Chondrocyte (in vitro differentiated cells): Measurements from ENCODE around the gene ALPL. TPM values are rescaled to one million over a fixed set of nuclear protein-coding genes. Genes with fewer than 3 reads are reported as not detected.

ENCODE experiments used
- DNase-seq: peaks from one replicate; pipeline ENCODE4 v3.0.0; 2021; ENCODE audit warnings: mixed read lengths, low spot score
- H3K27ac Mint-ChIP-seq: one replicate; pipeline ENCODE4 v1.8.0; 2021; ENCODE audit warnings: mild to moderate bottlenecking, moderate library complexity, mixed read lengths; ENCODE audit not compliant: unreplicated experiment
- H3K27me3 Mint-ChIP-seq: 2 replicates; pipeline ENCODE4 v1.8.0; 2021; ENCODE audit warnings: low read depth, mixed read lengths
- H3K36me3 Mint-ChIP-seq: 2 replicates; pipeline ENCODE4 v1.8.0; 2021; ENCODE audit warnings: low read depth, mixed read lengths
- H3K4me1 Mint-ChIP-seq: 2 replicates; pipeline ENCODE4 v1.8.0; 2021; ENCODE audit warnings: low read depth, mild to moderate bottlenecking, mixed read lengths
- H3K4me3 Mint-ChIP-seq: one replicate; pipeline ENCODE4 v1.8.0; 2021; ENCODE audit warnings: mild to moderate bottlenecking, moderate library complexity, mixed read lengths; ENCODE audit not compliant: unreplicated experiment
- H3K9me3 Mint-ChIP-seq: 2 replicates; pipeline ENCODE4 v1.8.0; 2021; ENCODE audit warnings: low read depth, mixed read lengths
- CTCF ChIP-seq: fragments of 200-600 bp; sonication (generic); IDR thresholded peaks from 2 replicates; pipeline ENCODE4 v1.5.0; 2021; ENCODE audit warnings: antibody characterized with exemption, mild to moderate bottlenecking, moderate library complexity
- total RNA-seq: library from RNA; stranded (reverse); gene quantifications from 3 replicates; pipeline ENCODE4 v1.2.1, GENCODE V29; 2021

Gene ALPL
- total RNA-seq, 1 donor from 2014 or later, result 19.2 TPM

DNA sequence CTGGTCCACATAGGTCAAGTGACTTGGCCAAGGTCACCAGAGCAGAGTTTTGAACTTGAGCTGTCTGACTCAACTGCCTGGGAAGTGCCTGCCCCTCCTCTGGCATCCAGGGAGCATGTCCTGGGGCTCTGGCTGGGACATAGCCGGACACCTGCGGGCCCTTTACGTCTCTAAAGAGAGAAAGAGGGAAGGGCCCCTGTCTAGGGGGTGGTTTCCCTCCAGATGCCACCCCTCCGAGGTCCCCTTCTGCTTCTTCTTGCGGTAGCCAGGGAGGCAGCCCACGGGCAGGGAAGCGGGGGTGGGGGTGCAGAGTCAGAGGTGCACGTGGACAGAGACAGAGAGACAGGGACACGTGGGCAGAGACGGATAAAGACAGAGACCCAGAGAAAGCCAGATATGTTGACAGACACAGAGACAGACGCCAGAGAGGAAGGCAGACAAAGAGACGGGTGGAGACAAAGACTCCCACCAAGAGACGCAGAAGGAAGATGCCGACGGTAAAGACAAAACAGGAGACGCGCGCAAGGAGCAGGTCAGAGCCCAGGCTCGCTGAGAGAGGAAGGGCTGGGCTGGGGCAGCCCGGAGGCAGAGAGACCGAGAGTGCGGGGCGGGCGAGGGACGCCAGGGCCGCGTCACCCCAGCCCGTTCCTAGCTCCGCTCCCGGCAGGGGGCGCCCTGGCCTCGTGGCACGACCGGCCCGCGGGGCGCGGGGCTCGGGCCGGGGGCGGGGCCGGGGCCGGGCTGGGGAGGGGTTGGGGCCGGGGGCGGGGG, 458 bp upstream of the ALPL start:
- peak; percentile 73 for DNase-seq
- TF ChIP-seq CTCF, result peak; percentile 78
- Mint-ChIP-seq H3K36me3 (no peaks in the 10 kb centered on the region), H3K9me3 (no peaks in the 10 kb centered on the region), H3K27ac (peak overlapping the region; percentile 73), H3K27me3 (peaks cover 7% of the 10 kb centered on the region), H3K4me1 (peaks cover 33% of the 10 kb centered on the region), H3K4me3 (peak overlapping the region; percentile 74)

- no peaks in the 10 kb centered on the region for H3K9me3 Mint-ChIP-seq
- H3K4me3 Mint-ChIP-seq, result peak overlapping the region; percentile 38
- no peaks in the 10 kb centered on the region for H3K36me3 Mint-ChIP-seq
- H3K27me3 Mint-ChIP-seq, result peaks cover 7% of the 10 kb centered on the region
- H3K27ac Mint-ChIP-seq, result no peak overlapping the region
- DNase-seq, result no peak
- H3K4me1 Mint-ChIP-seq, result peaks cover 33% of the 10 kb centered on the region
- TF ChIP-seq CTCF, result no peak
Measured at GRCh38 chr1:21510113-21510493, 880 bp downstream of the ALPL start.

DNA sequence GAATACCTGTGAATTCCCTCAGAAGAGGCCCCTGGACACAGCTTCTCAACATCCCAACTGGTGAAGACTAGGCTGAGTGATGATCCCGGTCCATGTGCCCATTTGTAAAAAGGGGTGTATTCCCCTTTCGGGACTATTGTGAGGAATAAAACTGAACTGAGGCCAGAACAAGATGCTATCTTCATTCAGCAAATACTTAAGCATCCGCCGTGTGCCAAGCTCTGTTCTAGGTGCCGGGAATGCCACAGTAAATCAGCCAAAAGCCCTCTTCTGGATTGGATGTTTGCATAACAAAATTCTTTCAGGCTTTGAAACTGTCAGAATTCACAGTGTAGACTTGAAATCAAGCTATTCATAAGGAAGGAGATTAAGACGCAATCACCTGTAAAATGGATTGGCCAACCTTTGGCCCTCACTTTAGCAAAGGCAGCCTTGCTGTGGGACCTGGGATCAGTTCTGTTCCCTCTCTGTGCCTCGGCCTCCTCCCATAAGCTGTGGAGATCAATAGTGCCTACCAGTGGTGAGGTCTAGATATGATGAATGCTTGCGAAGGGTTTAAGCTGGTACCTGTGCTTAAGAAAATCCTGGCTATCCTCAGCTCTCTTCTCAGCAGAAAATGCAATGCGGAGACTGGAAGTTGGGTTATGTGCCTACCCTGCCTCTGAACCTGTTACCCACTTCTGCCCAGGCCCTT, 1.8 kb downstream of the ALPL start:
- H3K4me1 Mint-ChIP-seq, result peaks cover 33% of the 10 kb centered on the region
- TF ChIP-seq CTCF, result peak; percentile 17
- no peaks in the 10 kb centered on the region for H3K9me3 Mint-ChIP-seq
- peaks cover 5% of the 10 kb centered on the region for H3K27me3 Mint-ChIP-seq
- H3K27ac Mint-ChIP-seq, result peak overlapping the region; percentile 95
- H3K36me3 Mint-ChIP-seq, result no peaks in the 10 kb centered on the region
- H3K4me3 Mint-ChIP-seq, result peak overlapping the region; percentile 38
- DNase-seq, result no peak

DNA sequence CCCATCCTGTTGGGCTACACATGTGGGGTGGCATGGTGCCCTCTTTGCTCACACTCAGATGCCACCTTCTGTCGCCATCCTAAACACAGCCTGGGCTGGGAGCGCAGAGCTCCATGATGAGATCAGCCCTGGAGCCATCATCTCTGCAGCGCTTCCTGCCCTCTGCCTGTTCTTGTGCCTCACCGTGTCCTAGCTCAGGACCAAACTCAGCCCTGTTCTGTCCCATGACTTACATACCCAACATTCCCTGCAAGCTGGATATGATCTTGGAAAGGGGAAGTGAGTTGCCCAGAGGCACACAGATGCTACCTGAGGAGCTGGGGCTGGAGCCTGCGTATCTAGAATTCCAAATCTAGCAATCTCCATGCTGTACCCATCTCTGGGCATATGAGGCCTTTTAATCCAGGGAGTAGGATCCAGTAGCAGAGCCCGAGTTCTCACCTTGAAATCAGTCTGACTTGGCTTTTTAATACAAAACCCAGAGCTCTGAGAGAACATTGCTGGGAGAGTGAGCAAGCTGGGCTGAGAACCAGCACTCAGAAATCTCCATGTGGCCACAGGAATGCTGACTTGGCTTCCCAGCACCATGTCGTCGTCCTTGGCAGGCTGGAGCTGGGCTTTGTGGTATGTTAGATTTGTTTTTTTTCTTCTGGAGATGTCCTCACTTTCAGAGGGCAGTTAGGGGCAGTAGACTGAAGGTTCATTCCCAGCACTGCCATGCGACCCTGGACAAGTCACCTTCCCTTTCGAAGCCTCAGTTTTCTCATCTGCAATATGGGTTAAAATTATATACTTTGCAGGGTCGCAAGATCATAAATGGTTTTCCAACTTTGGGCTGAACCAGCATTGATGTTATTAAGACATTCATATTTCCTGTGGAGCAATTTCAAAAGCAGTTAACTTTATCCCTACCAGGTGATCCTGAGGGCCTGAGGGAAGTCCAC, 2.6 kb downstream of the ALPL start:
- Mint-ChIP-seq H3K36me3 (no peaks in the 10 kb centered on the region), H3K4me1 (peaks cover 33% of the 10 kb centered on the region), H3K4me3 (peak overlapping the region; percentile 29), H3K9me3 (no peaks in the 10 kb centered on the region), H3K27me3 (no peaks in the 10 kb centered on the region), H3K27ac (peak overlapping the region; percentile 95)
- DNase-seq, result no peak
- no peak for TF ChIP-seq CTCF

- Mint-ChIP-seq H3K36me3 (no peaks in the 10 kb centered on the region), H3K4me1 (peaks cover 28% of the 10 kb centered on the region), H3K27ac (no peak overlapping the region), H3K4me3 (no peak overlapping the region), H3K27me3 (no peaks in the 10 kb centered on the region), H3K9me3 (no peaks in the 10 kb centered on the region)
- no peak for DNase-seq
- no peak for TF ChIP-seq CTCF
Measured at GRCh38 chr1:21514245-21514644, 5.0 kb downstream of the ALPL start.
